Right atrium auricular region (tissue), 2 donors: ENCODE results near the gene ADAM21. TPM values are rescaled to one million over a fixed set of nuclear protein-coding genes. Genes with fewer than 3 reads are reported as not detected.
"Not testable (repeated sequence)": the region's sequence is repeated elsewhere in the genome, so short reads cannot be mapped to it uniquely, and the experiment has no call there.

Source experiments
- DNase-seq: peaks from one replicate; pipeline ENCODE4 v3.0.0-alpha.2; 2019; ENCODE audit warnings: low spot score
- H3K27ac ChIP-seq, 2 donors: fragments of 200-600 bp; sonication (generic); 1 replicate in 1 of 2; 2 replicates in 1 of 2; pipeline ENCODE4 v1.5.1; 2016 to 2019
- H3K27me3 ChIP-seq, 2 donors: fragments of 200-600 bp; sonication (generic); one replicate each; pipeline versions ENCODE4 v1.5.1 to v1.6.0; 2017 to 2019
- H3K36me3 ChIP-seq: fragments of 200-600 bp; sonication (generic); one replicate; pipeline ENCODE4 v1.5.1; 2016
- H3K4me1 ChIP-seq, 2 donors: fragments of 200-600 bp; sonication (generic); one replicate each; pipeline versions ENCODE4 v1.5.1 to v1.6.0; 2017 to 2019
- H3K4me3 ChIP-seq, 2 donors: fragments of 200-600 bp; sonication (generic); 1 replicate in 1 of 2; 2 replicates in 1 of 2; pipeline ENCODE4 v1.5.1; 2017 to 2019; ENCODE audit warnings: mild to moderate bottlenecking in 1 of 2, moderate library complexity in 1 of 2
- H3K9me3 ChIP-seq, 2 donors: fragments of 200-600 bp; sonication (generic); one replicate each; pipeline ENCODE4 v1.5.1; 2019
- CTCF ChIP-seq, 2 donors: fragments of 200-600 bp; sonication (generic); IDR thresholded peaks; one replicate each; pipeline ENCODE4 v1.5.1; 2019; ENCODE audit warnings: antibody characterized with exemption in 2 of 2
- total RNA-seq, 2 donors: library from RNA; depleted of rRNA; stranded (reverse); fragments of >200 nt; gene quantifications; one replicate each; pipeline ENCODE4 v1.1.0, GENCODE V29; 2016

The ADAM21 gene
- total RNA-seq, 2 donors from 2014 or later, result 0.35 to 0.41 TPM

- no peak for DNase-seq
- no peaks in the 10 kb centered on the region for H3K27me3 ChIP-seq
- no peak overlapping the region for H3K4me3 ChIP-seq
- H3K9me3 ChIP-seq, result peaks cover 0 to 4% of the 10 kb centered on the region in 2 donors
- H3K4me1 ChIP-seq, result no peaks in the 10 kb centered on the region
- H3K27ac ChIP-seq, result no peak overlapping the region
- TF ChIP-seq CTCF (IDR thresholded peaks at IDR 0.05), result no peak
- H3K36me3 ChIP-seq, result no peaks in the 10 kb centered on the region
These were observed 3.2 kb upstream of the ADAM21 start for GRCh38 chr14:70448633-70449340.

GRCh38 chr14:70454731-70455130, 2.8 kb downstream of the ADAM21 start:
- H3K4me3 ChIP-seq, result no peak overlapping the region
- H3K36me3 ChIP-seq, result no peaks in the 10 kb centered on the region
- H3K27me3 ChIP-seq, result no peaks in the 10 kb centered on the region
- no peak for DNase-seq
- no peaks in the 10 kb centered on the region for H3K9me3 ChIP-seq
- H3K27ac ChIP-seq, result no peak overlapping the region
- H3K4me1 ChIP-seq, result no peaks in the 10 kb centered on the region
- no peak for TF ChIP-seq CTCF (IDR thresholded peaks at IDR 0.05)

DNA sequence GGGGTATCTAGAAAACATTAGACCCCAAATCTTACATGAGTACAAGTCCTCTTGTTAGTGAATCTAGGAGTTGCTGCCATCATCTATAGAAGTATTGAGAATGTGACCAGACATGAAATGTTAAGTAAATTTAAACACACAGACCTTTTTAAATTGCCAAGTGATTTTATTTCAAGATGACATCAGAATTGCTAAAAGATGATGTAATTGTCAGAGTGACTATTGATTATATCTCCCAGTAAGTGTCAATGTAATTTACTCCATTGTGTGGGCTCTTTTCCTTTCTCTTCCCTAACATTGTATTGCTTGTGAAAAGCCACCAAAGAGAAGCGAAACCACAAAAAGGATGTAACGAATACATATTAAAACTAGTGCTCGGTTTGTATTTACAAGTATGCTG, 16.8 kb downstream of the ADAM21 start:
- no peaks in the 10 kb centered on the region for H3K4me1 ChIP-seq
- no peak overlapping the region for H3K4me3 ChIP-seq
- H3K27me3 ChIP-seq, result no peaks in the 10 kb centered on the region
- H3K9me3 ChIP-seq, result no peaks in the 10 kb centered on the region
- no peak for TF ChIP-seq CTCF (IDR thresholded peaks at IDR 0.05)
- no peak overlapping the region for H3K27ac ChIP-seq
- no peak for DNase-seq
- H3K36me3 ChIP-seq, result no peaks in the 10 kb centered on the region

DNA sequence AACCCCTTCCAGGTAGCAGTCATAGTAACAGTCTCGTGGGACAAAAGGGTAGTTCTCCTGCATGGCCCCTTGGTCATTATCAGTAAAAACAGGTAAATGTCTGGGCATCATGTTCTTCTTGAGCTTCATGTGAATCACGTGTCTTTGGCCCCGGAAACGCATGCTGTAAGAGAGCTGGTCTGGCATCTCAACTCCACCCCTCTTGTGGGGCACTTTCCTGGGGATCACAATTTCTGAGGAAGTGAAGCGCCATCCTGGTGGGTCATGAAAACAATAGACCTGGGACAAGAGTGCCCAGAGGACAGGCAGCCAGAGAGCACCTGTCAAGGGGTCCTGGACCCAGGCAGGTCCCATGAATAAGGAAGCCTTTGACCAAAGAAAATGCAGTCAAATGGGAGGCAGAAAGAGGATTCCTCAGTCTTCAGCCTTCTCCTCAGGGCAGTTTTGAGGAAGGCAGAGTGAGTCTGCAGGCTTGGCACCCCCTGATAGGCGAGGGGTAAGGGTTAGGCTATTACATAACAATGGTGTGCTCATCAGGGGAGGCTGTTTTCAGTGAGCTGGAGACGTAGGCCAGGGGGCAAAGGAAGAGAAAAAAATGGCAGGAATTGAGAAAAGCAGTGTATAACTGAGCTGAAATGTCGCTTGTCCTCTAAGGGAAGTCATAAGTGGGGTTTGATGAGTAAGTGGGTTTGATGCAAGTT, 19.0 kb downstream of the ADAM21 start:
- not testable (repeated sequence) for H3K4me3 ChIP-seq, H3K27ac ChIP-seq, H3K9me3 ChIP-seq, H3K4me1 ChIP-seq, H3K36me3 ChIP-seq, H3K27me3 ChIP-seq, DNase-seq

GRCh38 chr14:70472253-70473159, 20.5 kb downstream of the ADAM21 start:
- Histone ChIP-seq H3K27me3 (no peaks in the 10 kb centered on the region), H3K4me3 (no peak overlapping the region), H3K4me1 (no peaks in the 10 kb centered on the region), H3K9me3 (no peaks in the 10 kb centered on the region), H3K36me3 (no peaks in the 10 kb centered on the region), H3K27ac (no peak overlapping the region)
- no peak for DNase-seq
- TF ChIP-seq CTCF (IDR thresholded peaks at IDR 0.05), result no peak

GRCh38 chr14:70473825-70474224, 21.9 kb downstream of the ADAM21 start:
- Histone ChIP-seq H3K27me3 (no peaks in the 10 kb centered on the region), H3K4me1 (no peaks in the 10 kb centered on the region), H3K9me3 (no peaks in the 10 kb centered on the region), H3K36me3 (no peaks in the 10 kb centered on the region), H3K4me3 (no peak overlapping the region), H3K27ac (no peak overlapping the region)
- DNase-seq, result no peak
- no peak for TF ChIP-seq CTCF (IDR thresholded peaks at IDR 0.05)

GRCh38 chr14:70475459-70475858, 23.5 kb downstream of the ADAM21 start:
- H3K4me3 ChIP-seq, H3K27ac ChIP-seq, H3K27me3 ChIP-seq, H3K9me3 ChIP-seq, H3K36me3 ChIP-seq, H3K4me1 ChIP-seq, DNase-seq: not testable (repeated sequence)

DNA sequence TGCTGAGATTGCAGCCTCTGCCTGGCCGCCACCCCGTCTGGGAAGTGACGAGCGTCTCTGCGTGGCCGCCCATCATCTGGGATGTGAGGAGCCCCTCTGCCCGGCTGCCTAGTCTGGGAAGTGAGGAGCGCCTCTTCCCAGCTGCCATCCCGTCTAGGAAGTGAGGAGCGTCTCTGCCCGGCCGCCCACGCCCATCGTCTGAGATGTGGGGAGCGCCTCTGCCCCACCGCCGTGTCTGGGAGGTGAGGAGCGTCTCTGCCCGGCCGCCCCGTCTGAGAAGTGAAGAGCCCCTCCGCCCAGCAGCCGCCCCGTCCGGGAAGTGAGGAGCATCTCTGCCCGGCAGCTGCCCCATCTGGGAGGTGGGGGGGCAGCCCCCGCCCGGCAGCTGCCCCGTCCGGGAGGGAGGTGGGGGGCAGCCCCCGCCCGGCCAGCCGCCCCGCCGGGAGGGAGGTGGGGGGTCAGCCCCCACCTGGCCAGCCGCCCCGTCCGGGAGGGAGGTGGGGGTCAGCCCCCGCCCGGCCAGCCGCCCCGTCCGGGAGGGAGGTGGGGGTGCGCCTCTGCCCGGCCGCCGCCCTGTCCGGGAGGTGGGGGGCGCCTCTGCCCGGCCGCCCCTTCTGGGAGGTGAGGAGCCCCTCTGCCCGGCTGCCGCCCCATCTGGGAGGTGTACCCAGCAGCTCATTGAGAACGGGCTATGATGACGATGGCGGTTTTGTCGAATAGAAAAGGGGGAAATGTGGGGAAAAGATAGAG, 25.6 kb downstream of the ADAM21 start:
- not testable (repeated sequence) for H3K27me3 ChIP-seq, H3K4me1 ChIP-seq, DNase-seq, H3K36me3 ChIP-seq, H3K9me3 ChIP-seq, H3K27ac ChIP-seq, H3K4me3 ChIP-seq
